Cardiac muscle cell (in vitro differentiated cells and primary cell): ENCODE measurements around the gene MTCL1. TPM values are rescaled to one million over a fixed set of nuclear protein-coding genes. Genes with fewer than 3 reads are reported as not detected.

Experiments used
- DNase-seq, 2 donors: peaks; one replicate each; pipeline versions ENCODE4 v3.0.0 to v3.0.0-alpha.2; 2010 to 2017; ENCODE audit warnings: low read depth in 1 of 2, low spot score in 1 of 2
- H3K27ac ChIP-seq: fragments of 200-600 bp; sonication (generic); 2 replicates; pipeline ENCODE4 v1.5.1; 2016
- H3K27me3 ChIP-seq: fragments of 200-600 bp; sonication (generic); 2 replicates; pipeline ENCODE4 v1.6.0; 2016; ENCODE audit warnings: control low read depth
- H3K36me3 ChIP-seq: fragments of 200-600 bp; sonication (generic); 2 replicates; pipeline ENCODE4 v1.5.1; 2016; ENCODE audit warnings: control low read depth
- H3K4me1 ChIP-seq: fragments of 200-600 bp; sonication (generic); 2 replicates; pipeline ENCODE4 v1.8.1; 2017; ENCODE audit warnings: low read depth, mild to moderate bottlenecking, mixed run types
- H3K4me3 ChIP-seq: fragments of 200-600 bp; sonication (generic); 2 replicates; pipeline ENCODE4 v1.5.1; 2016; ENCODE audit warnings: mild to moderate bottlenecking
- H3K9me3 ChIP-seq: fragments of 200-600 bp; sonication (generic); 2 replicates; pipeline ENCODE4 v1.5.1; 2017; ENCODE audit warnings: low read depth, mild to moderate bottlenecking, control low read depth
- CTCF ChIP-seq: IDR thresholded peaks from 2 replicates; pipeline ENCODE4 v1.5.1; 2012; ENCODE audit warnings: low read depth, mild to moderate bottlenecking, low read length
- polyA plus RNA-seq: library from polyadenylated mRNA; unstranded; fragments of >200 nt; fragmentation: Nextera tagmentation; extraction: Ambion mirVana; gene quantifications from 2 replicates; pipeline ENCODE4 v1.2.1, GENCODE V29; 2016
- total RNA-seq: library from RNA; depleted of rRNA; stranded (reverse); fragments of >200 nt; gene quantifications from 2 replicates; pipeline ENCODE4 v1.2.3, GENCODE V29; 2016

The MTCL1 gene
- total and polyA plus RNA-seq, 2 experiments from 2014 or later: 1.8 to 9.6 TPM

DNA sequence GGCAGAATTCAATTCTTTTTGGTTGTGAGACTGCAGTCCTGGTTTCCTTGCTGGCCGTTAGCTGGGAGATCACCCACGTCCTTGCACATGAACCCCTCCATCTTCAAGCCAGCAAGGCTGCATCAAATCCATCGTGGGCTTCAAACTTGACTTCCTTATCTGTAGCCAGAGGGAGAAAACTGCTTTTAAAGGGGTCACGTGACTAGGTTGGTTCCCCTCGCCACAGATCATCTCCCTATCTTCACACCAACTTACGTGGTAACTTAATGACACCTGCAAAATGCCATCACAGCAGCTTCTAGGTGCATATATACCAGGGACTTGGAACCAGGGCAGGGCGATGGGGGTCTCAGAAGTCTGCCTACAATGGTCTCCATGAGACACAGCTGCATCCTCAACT, 169.5 kb downstream of the MTCL1 start:
- no peak for TF ChIP-seq CTCF
- no peaks in the 10 kb centered on the region for H3K4me1 ChIP-seq
- no peaks in the 10 kb centered on the region for H3K9me3 ChIP-seq
- no peaks in the 10 kb centered on the region for H3K36me3 ChIP-seq
- DNase-seq: no peak
- no peaks in the 10 kb centered on the region for H3K27me3 ChIP-seq
- no peak overlapping the region for H3K27ac ChIP-seq
- no peak overlapping the region for H3K4me3 ChIP-seq

DNA sequence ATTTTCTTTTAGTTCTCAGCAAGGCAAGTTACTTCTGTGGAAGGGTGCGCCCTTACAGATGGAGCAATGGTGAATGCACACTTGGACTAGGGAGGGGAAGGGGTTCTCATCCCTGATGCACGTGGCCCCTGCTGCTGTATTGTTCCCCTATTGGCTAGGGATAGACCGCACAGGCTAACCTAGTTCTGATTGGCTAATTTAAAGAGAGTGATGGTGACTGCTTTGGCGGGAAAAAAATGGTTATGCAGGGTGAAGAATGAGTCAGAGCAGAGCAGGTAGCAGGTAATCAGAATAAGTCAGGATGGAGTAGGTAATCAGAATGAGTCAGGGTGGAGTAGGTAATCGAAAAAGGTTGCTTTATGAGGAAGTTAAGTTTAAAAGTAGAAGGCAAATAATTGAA, 171.5 kb downstream of the MTCL1 start:
- no peak for DNase-seq
- Histone ChIP-seq H3K9me3 (no peaks in the 10 kb centered on the region), H3K36me3 (no peaks in the 10 kb centered on the region), H3K27ac (no peak overlapping the region), H3K4me1 (no peaks in the 10 kb centered on the region), H3K4me3 (no peak overlapping the region), H3K27me3 (no peaks in the 10 kb centered on the region)
- no peak for TF ChIP-seq CTCF

DNA sequence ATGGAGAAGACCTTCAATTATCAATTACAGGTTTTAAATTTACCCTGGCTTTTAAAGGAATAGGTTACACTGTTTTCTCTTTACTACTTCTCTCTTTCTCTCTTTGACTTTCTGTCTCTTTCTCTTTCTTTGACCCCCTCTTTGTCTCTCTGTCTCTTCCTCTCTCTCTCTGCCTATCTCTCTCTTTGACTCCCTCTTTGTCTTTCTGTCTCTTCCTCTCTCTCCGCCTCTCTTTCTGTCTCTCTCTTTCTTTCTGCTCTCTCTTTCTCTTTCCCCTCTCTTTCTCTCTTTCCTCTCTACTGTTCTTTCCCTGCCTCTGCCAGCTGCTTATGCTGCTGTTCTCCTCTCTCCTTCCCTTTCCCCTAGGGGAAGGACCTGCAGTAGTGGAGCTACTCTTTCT, 175.7 kb downstream of the MTCL1 start:
- H3K9me3 ChIP-seq: no peaks in the 10 kb centered on the region
- no peaks in the 10 kb centered on the region for H3K4me1 ChIP-seq
- no peaks in the 10 kb centered on the region for H3K27me3 ChIP-seq
- H3K36me3 ChIP-seq: no peaks in the 10 kb centered on the region
- DNase-seq: no peak
- no peak overlapping the region for H3K27ac ChIP-seq
- no peak overlapping the region for H3K4me3 ChIP-seq
- TF ChIP-seq CTCF: no peak

Other genes with a start within 250 kb of the MTCL1 start
- 80.1 and 83.9 TPM in 2 replicates for gene RAB12, start 96.1 kb upstream of the MTCL1 start, total RNA-seq
- gene RAB12, start 96.1 kb upstream of the MTCL1 start, polyA plus RNA-seq: 9.8 and 12.1 TPM in 2 replicates